K562 (cell line): ENCODE data around the gene SORCS2. TPM values are rescaled to one million over a fixed set of nuclear protein-coding genes. Genes with fewer than 3 reads are reported as not detected.

Experiments used
- L3MBTL2 ChIP-seq: fragments of 450-650 bp; IDR thresholded peaks from 2 replicates; pipeline ENCODE4 v1.6.1; 2016; ENCODE audit warnings: mild to moderate bottlenecking, moderate library complexity
- MEIS2 ChIP-seq: fragments of 450-650 bp; IDR thresholded peaks from 2 replicates; pipeline ENCODE4 v1.6.1; 2014; ENCODE audit warnings: mild to moderate bottlenecking; ENCODE audit not compliant: partially characterized antibody
- RAD21 ChIP-seq, 2 experiments: fragments of 250-450 bp in 1 of 2; fragments of 450-650 bp in 1 of 2; sonication (Bioruptor Pico) in 1 of 2; formaldehyde crosslinking in 1 of 2; IDR thresholded peaks in 1 of 2; conservative IDR thresholded peaks in 1 of 2; 2 replicates each; pipeline versions ENCODE4 v1.4.0 to v1.8.0; 2020 to 2022; ENCODE audit warnings: mild to moderate bottlenecking in 2 of 2, moderate library complexity in 1 of 2
- SRSF1 ChIP-seq: fragments of 200-400 bp; formaldehyde crosslinking; IDR thresholded peaks from 2 replicates; pipeline ENCODE4 v1.6.1; 2017; ENCODE audit warnings: mild to moderate bottlenecking, low read depth, low read length, moderate library complexity
- polyA plus RNA-seq, 8 experiments: library from polyadenylated mRNA; depleted of rRNA in 4 of 8; stranded (reverse) in 5 of 8; unstranded in 3 of 8; fragments of >200 nt; fragmentation: Nextera tagmentation in 2 of 8; fragmentation: Illumina TruSeq in 1 of 8; extraction: Ambion mirVana in 2 of 8; extraction: Trizol in 1 of 8; gene quantifications; 2 replicates each; pipeline versions ENCODE4 v1.2.1 to v1.2.3, GENCODE V29; 2011 to 2014; ENCODE audit warnings: inconsistent platforms in 1 of 8, missing spikeins in 1 of 8
- total RNA-seq, 7 experiments: library from RNA; depleted of rRNA in 6 of 7; stranded (reverse); fragments of >200 nt in 6 of 7; fragmentation: Illumina TruSeq in 2 of 7; extraction: Trizol in 2 of 7; gene quantifications; 2 replicates each; pipeline versions ENCODE4 v1.2.1 to v1.2.3, GENCODE V29; 2011 to 2021; ENCODE audit warnings: low replicate concordance in 1 of 7
- TF ChIP-seq, protein P1 (sequence below), 3 experiments: IDR thresholded peaks in 2 of 3; conservative IDR thresholded peaks in 1 of 3; 2 replicates each; pipeline ENCODE4 v1.5.1; 2011 to 2012; ENCODE audit warnings: low read length in 3 of 3, mild to moderate bottlenecking in 3 of 3, control low read depth in 2 of 3, improper control_type of control experiment in 1 of 3, inconsistent platforms in 1 of 3, low read depth in 1 of 3, mixed read lengths in 1 of 3, moderate library complexity in 1 of 3; ENCODE audit not compliant: insufficient read depth in 2 of 3
- TF ChIP-seq, protein P2 (sequence below): IDR thresholded peaks from 2 replicates; pipeline ENCODE4 v1.6.1; 2016; ENCODE audit warnings: missing genetic modification characterization, missing compliant biosample characterization

The SORCS2 gene
- total and polyA plus RNA-seq, 9 of the 15 experiments (the other 6 are each of a cell fraction or from before 2014, with no cell fraction given), result not detected

DNA sequence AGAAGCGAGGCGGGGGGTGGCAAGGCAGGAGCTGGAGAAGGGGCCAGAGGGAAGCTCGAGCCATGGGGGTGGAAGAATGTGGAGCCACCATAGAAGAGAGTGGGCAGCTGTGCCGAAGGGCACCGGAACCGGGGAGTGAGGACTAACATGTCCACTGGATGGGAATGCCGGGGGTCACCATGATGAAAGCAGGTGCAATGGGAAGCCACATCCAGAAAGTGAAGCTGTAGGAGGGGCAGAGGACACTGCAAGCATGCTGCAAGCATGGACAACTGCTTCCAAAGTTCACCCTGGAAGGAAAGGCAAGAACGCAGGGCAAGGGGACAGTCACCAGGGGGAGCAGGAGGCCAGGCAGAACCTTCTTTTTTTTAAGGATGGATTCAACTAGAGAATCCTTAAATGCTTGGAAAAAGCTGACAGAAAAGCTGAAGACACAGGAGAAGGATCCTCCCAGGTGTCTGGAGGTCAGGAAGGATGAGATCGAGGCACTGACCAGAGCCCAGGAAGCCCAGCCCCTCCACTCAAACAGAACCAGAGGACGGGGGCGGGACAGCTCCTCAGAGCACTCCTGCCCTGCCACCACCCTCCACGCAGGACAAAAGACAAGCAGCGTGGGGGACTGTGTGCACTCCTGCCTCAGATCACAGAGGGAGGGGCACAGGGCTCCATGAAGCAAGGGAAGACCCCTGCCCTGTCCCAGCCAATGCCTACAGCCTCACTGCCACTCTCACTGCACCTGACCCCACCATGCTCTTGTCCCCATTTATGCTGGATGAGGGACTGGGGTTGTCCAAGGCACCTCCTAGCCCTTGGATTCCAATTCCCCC, 578.1 kb downstream of the SORCS2 start (continued):
- TF ChIP-seq, protein P1, sequence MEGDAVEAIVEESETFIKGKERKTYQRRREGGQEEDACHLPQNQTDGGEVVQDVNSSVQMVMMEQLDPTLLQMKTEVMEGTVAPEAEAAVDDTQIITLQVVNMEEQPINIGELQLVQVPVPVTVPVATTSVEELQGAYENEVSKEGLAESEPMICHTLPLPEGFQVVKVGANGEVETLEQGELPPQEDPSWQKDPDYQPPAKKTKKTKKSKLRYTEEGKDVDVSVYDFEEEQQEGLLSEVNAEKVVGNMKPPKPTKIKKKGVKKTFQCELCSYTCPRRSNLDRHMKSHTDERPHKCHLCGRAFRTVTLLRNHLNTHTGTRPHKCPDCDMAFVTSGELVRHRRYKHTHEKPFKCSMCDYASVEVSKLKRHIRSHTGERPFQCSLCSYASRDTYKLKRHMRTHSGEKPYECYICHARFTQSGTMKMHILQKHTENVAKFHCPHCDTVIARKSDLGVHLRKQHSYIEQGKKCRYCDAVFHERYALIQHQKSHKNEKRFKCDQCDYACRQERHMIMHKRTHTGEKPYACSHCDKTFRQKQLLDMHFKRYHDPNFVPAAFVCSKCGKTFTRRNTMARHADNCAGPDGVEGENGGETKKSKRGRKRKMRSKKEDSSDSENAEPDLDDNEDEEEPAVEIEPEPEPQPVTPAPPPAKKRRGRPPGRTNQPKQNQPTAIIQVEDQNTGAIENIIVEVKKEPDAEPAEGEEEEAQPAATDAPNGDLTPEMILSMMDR (IDR thresholded peaks at IDR 0.05 in 2 of 3, conservative IDR thresholded peaks at IDR 0.05 in 1 of 3; ENCODE audit: insufficient read depth in 2 of 3, low read depth in 1 of 3, low read length in 3 of 3), result peak; percentile 30 to 38 (median 37); a peak in 4 of 6 replicates
- TF ChIP-seq MEIS2 (no peak), L3MBTL2 (0 out of 2 replicates have a peak, but pooled peaks have one; percentile 17), RAD21 (CRISPR knock-in tag; conservative IDR thresholded peaks at IDR 0.05 in 1 of 2, IDR thresholded peaks at IDR 0.05 in 1 of 2) (peak in 1 of 2 experiments; percentile 49; a peak in 2 of 4 replicates), SRSF1 (no peak)
- TF ChIP-seq, protein P2, sequence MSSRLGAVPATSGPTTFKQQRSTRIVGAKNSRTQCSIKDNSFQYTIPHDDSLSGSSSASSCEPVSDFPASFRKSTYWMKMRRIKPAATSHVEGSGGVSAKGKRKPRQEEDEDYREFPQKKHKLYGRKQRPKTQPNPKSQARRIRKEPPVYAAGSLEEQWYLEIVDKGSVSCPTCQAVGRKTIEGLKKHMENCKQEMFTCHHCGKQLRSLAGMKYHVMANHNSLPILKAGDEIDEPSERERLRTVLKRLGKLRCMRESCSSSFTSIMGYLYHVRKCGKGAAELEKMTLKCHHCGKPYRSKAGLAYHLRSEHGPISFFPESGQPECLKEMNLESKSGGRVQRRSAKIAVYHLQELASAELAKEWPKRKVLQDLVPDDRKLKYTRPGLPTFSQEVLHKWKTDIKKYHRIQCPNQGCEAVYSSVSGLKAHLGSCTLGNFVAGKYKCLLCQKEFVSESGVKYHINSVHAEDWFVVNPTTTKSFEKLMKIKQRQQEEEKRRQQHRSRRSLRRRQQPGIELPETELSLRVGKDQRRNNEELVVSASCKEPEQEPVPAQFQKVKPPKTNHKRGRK, result no peak
